A549 (cell line): ENCODE results near the gene PACS2.

Experiments
- CHD4 ChIP-seq: fragments of 200-600 bp; sonication (generic); IDR thresholded peaks from 2 replicates; pipeline ENCODE4 v1.6.1; 2016; ENCODE audit warnings: antibody characterized with exemption, mild to moderate bottlenecking, borderline replicate concordance
- CTCF ChIP-seq: fragments of >200 bp; sonication (Bioruptor Twin); formaldehyde crosslinking; IDR thresholded peaks from 3 replicates; pipeline ENCODE4 v1.5.1; 2016
- E2F6 ChIP-seq: IDR thresholded peaks from 2 replicates; pipeline ENCODE4 v1.6.1; 2012; ENCODE audit warnings: low read depth, borderline replicate concordance
- ELK1 ChIP-seq: fragments of 150-350 bp; IDR thresholded peaks from 2 replicates; pipeline ENCODE4 v1.6.1; 2014; ENCODE audit warnings: low read depth, mild to moderate bottlenecking, low read length
- FOSL2 ChIP-seq, 2 experiments: fragments of 450-650 bp in 1 of 2; fragments of >200 bp in 1 of 2; sonication (Bioruptor Twin) in 1 of 2; formaldehyde crosslinking; IDR thresholded peaks; 2 replicates each; pipeline versions ENCODE4 v1.5.0 to v1.6.1; 2016 to 2020; ENCODE audit warnings: mild to moderate bottlenecking in 1 of 2, moderate library complexity in 1 of 2
- HMGXB4 ChIP-seq: fragments of 250-450 bp; sonication (Bioruptor Pico); IDR thresholded peaks from 2 replicates; pipeline ENCODE4 v1.5.0; 2021; ENCODE audit warnings: mild to moderate bottlenecking, moderate library complexity, borderline replicate concordance
- KDM1A ChIP-seq: fragments of 200-600 bp; sonication (generic); IDR thresholded peaks from 2 replicates; pipeline ENCODE4 v1.6.1; 2016; ENCODE audit warnings: low read depth, mild to moderate bottlenecking
- MAZ ChIP-seq: fragments of 150-350 bp; IDR thresholded peaks from 2 replicates; pipeline ENCODE4 v1.6.1; 2014; ENCODE audit warnings: antibody characterized with exemption, low read depth, low read length, borderline replicate concordance
- MYC ChIP-seq: IDR thresholded peaks from 2 replicates; pipeline ENCODE4 v1.6.1; 2012; ENCODE audit warnings: mild to moderate bottlenecking, inconsistent platforms, low read length, improper control_type of control experiment, borderline replicate concordance
- PBX3 ChIP-seq: IDR thresholded peaks from 2 replicates; pipeline ENCODE4 v1.6.1; 2012
- POLR2A ChIP-seq: IDR thresholded peaks from 2 replicates; pipeline ENCODE4 v1.6.1; 2012; ENCODE audit warnings: mild to moderate bottlenecking, low read length
- RAD21 ChIP-seq, 2 experiments: fragments of >200 bp in 1 of 2; sonication (Bioruptor Twin) in 1 of 2; formaldehyde crosslinking in 1 of 2; IDR thresholded peaks in 1 of 2; conservative IDR thresholded peaks in 1 of 2; 2 replicates in 1 of 2; 3 replicates in 1 of 2; pipeline ENCODE4 v1.6.1; 2012 to 2018; ENCODE audit warnings: inconsistent platforms in 1 of 2
- REST ChIP-seq: fragments of 200-600 bp; sonication (generic); IDR thresholded peaks from 2 replicates; pipeline ENCODE4 v1.6.1; 2016; ENCODE audit warnings: antibody characterized with exemption, mild to moderate bottlenecking, moderate library complexity
- SREBF2 ChIP-seq: fragments of 450-650 bp; IDR thresholded peaks from 2 replicates; pipeline ENCODE4 v1.6.1; 2014; ENCODE audit warnings: mild to moderate bottlenecking, moderate library complexity

GRCh38 chr14:105418269-105419194 is 104.0 kb downstream of the PACS2 start:
- TF ChIP-seq POLR2A (no peak), REST (no peak), KDM1A (no peak), FOSL2 (IDR thresholded peaks at IDR 0.05) (no peak), FOSL2 (CRISPR knock-in tag; IDR thresholded peaks at IDR 0.05) (no peak), CHD4 (no peak), MAZ (no peak), HMGXB4 (CRISPR knock-in tag) (no peak), MYC (no peak), CTCF (no peak), SREBF2 (no peak), ELK1 (no peak), RAD21 (conservative IDR thresholded peaks at IDR 0.05 in 1 of 2, IDR thresholded peaks at IDR 0.05 in 1 of 2) (no peak), E2F6 (no peak), PBX3 (no peak)
